ENCODE results near the gene SERINC5.

SERINC5 gene

GRCh38 chr5:80239680-80240367, 16.0 kb downstream of the SERINC5 start:
- no peaks in the 10 kb centered on the region for H3K27me3 ChIP-seq (ENCODE audit: insufficient read depth, poor library complexity, severe bottlenecking)
- TF ChIP-seq GABPA (IDR thresholded peaks at IDR 0.05; ENCODE audit: low read depth) = no peak
- TF ChIP-seq CTCF (IDR thresholded peaks at IDR 0.05; ENCODE audit: insufficient read depth, low read length) = no peak
- no peak for TF ChIP-seq SPI1 (IDR thresholded peaks at IDR 0.05; ENCODE audit: borderline replicate concordance, low read depth)
- TF ChIP-seq REST (IDR thresholded peaks at IDR 0.05; ENCODE audit: insufficient replicate concordance, low read depth) = no peak
- no peak for TF ChIP-seq POLR2AphosphoS5 (IDR thresholded peaks at IDR 0.05; ENCODE audit: low read depth)
- no peak overlapping the region for H3K4me3 ChIP-seq (replicated peaks; ENCODE audit: insufficient read depth, low read length)
- no peak for DNase-seq (ENCODE audit: low read depth in 1 of 2, low spot score in 1 of 2)
- no peak overlapping the region for H3K27ac ChIP-seq (replicated peaks)

- TF ChIP-seq POLR2AphosphoS5 (IDR thresholded peaks at IDR 0.05; ENCODE audit: low read depth) = 0 out of 2 replicates have a peak, but pooled peaks have one; percentile 27
- TF ChIP-seq REST (IDR thresholded peaks at IDR 0.05; ENCODE audit: insufficient replicate concordance, low read depth) = no peak
- no peak for TF ChIP-seq CTCF (IDR thresholded peaks at IDR 0.05; ENCODE audit: insufficient read depth, low read length)
- no peak for TF ChIP-seq GABPA (IDR thresholded peaks at IDR 0.05; ENCODE audit: low read depth)
- TF ChIP-seq SPI1 (IDR thresholded peaks at IDR 0.05; ENCODE audit: borderline replicate concordance, low read depth) = no peak
- Histone ChIP-seq H3K27ac (replicated peaks) (no peak overlapping the region), H3K27me3 (ENCODE audit: insufficient read depth, poor library complexity, severe bottlenecking) (no peaks in the 10 kb centered on the region), H3K4me3 (replicated peaks; ENCODE audit: insufficient read depth, low read length) (no peak overlapping the region)
- peak in 1 of 2 experiments; percentile 30 for DNase-seq (ENCODE audit: low read depth in 1 of 2, low spot score in 1 of 2)
Measured at GRCh38 chr5:80238778-80239679, 16.8 kb downstream of the SERINC5 start.

- TF ChIP-seq CTCF (IDR thresholded peaks at IDR 0.05; ENCODE audit: insufficient read depth, low read length) (no peak), GABPA (IDR thresholded peaks at IDR 0.05; ENCODE audit: low read depth) (no peak), REST (IDR thresholded peaks at IDR 0.05; ENCODE audit: insufficient replicate concordance, low read depth) (no peak), SPI1 (IDR thresholded peaks at IDR 0.05; ENCODE audit: borderline replicate concordance, low read depth) (no peak), POLR2AphosphoS5 (IDR thresholded peaks at IDR 0.05; ENCODE audit: low read depth) (no peak)
- H3K4me3 ChIP-seq (replicated peaks; ENCODE audit: insufficient read depth, low read length) = no peak overlapping the region
- H3K27ac ChIP-seq (replicated peaks) = no peak overlapping the region
Measured at GRCh38 chr5:80238097-80238496, 17.8 kb downstream of the SERINC5 start.

More at GRCh38 chr5:80238097-80238496, 17.8 kb downstream of the SERINC5 start:
- DNase-seq (ENCODE audit: low read depth in 1 of 2, low spot score in 1 of 2) = no peak
- no peaks in the 10 kb centered on the region for H3K27me3 ChIP-seq (ENCODE audit: insufficient read depth, poor library complexity, severe bottlenecking)
